Epithelial cell of proximal tubule (primary cell): Measurements from ENCODE around the gene FXR2. TPM values are rescaled to one million over a fixed set of nuclear protein-coding genes. Genes with fewer than 3 reads are reported as not detected.

ENCODE experiments used
- DNase-seq: peaks from one replicate; pipeline ENCODE4 v3.0.0-alpha.2; 2011; ENCODE audit warnings: low read depth
- H3K4me3 ChIP-seq: 2 replicates; pipeline ENCODE4 v1.5.1; 2011; ENCODE audit warnings: low read depth, mild to moderate bottlenecking, low read length
- total RNA-seq: library from RNA; depleted of rRNA; stranded (reverse); fragments of >200 nt; gene quantifications from 2 replicates; pipeline ENCODE4 v1.2.3, GENCODE V29; 2015
- TF ChIP-seq, protein P1 (sequence below): conservative IDR thresholded peaks from 2 replicates; pipeline ENCODE4 v1.5.1; 2012; ENCODE audit warnings: low read depth, mild to moderate bottlenecking, low read length

FXR2 gene
- total RNA-seq, 1 donor from 2014 or later = 49.9 TPM

DNA sequence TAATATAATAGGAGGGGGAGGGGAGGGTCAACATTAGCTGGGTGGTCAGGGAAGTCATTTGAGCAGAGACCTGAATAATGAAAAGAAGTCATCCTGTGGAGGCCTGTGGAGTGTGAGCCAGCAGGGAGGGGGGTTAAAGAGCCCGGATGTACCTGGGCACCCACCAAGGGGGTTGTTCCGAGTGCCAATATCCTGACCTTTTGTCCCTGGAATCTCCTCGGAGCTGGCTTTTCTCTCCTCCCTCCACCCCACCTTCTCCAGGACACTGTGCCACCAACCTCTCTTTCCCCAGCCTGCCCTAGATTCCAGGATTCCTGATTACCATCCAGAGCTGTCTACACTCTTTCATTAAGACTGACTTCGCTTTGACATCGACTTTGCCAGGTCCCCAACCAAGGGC lies 21.5 kb upstream of the FXR2 start:
- TF ChIP-seq, protein P1, sequence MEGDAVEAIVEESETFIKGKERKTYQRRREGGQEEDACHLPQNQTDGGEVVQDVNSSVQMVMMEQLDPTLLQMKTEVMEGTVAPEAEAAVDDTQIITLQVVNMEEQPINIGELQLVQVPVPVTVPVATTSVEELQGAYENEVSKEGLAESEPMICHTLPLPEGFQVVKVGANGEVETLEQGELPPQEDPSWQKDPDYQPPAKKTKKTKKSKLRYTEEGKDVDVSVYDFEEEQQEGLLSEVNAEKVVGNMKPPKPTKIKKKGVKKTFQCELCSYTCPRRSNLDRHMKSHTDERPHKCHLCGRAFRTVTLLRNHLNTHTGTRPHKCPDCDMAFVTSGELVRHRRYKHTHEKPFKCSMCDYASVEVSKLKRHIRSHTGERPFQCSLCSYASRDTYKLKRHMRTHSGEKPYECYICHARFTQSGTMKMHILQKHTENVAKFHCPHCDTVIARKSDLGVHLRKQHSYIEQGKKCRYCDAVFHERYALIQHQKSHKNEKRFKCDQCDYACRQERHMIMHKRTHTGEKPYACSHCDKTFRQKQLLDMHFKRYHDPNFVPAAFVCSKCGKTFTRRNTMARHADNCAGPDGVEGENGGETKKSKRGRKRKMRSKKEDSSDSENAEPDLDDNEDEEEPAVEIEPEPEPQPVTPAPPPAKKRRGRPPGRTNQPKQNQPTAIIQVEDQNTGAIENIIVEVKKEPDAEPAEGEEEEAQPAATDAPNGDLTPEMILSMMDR = no peak
- no peak overlapping the region for H3K4me3 ChIP-seq
- DNase-seq = no peak

DNA sequence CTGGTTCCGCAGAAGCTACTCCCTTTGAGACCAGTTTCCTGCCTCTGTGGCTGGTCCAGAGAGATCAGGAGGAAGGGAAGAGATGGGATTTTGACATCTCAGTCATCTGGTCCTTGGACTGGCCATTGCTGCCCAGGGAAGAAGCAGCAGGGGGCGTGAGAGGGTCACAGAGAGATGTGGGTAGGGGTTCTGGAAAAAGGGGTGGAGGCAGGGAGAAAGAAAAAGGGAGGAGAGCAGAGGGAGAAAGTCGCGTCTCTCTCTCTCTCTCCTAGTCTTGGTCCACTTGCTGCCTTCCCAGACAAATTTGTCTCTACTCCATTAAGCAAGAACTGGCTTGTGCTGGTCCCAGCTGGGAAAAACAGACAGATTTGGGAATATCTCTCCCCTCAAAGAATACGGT lies 19.7 kb upstream of the FXR2 start:
- TF ChIP-seq, protein P1 = peak; percentile 72
- no peak overlapping the region for H3K4me3 ChIP-seq
- DNase-seq = no peak

DNA sequence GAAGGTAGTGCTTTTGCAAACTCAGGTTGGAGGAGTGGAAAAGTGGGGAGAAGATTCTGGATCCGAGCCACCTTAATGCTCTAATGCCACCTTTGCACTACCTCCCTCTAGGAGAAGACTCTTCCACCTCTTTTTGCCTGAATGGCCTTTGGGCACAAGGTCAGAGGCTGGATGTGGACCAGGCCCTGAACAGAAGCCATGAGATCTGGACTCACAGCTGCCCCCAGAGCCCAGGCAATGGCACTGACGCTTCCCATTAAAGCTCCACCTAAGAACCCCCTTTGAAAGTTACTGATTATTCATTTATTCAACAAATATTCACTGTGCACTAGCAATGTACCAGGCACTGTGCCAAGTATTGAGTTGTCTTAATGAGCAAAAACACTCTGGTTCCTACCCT lies 18.4 kb upstream of the FXR2 start:
- no peak overlapping the region for H3K4me3 ChIP-seq
- TF ChIP-seq, protein P1 = no peak
- DNase-seq = no peak

DNA sequence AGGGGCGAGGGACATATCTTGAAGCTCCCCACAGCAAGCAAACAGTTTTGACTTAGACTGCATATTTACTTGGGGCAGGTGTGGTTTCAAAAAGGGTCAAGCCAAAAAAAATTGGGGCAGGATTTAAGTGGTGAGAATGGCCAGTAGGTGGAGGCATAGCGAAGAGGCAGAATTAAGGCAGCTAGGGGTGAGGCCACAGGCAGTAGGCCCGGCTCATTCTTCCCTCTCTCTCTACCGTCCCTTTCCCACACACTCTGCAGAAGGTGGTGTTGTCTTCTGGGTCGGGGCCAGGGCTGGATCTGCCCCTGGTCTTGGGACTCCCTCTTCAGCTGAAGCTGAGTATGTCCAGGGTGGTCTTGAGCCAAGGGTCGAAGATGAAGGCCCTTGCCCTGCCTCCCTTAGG lies 17.8 kb upstream of the FXR2 start:
- no peak for DNase-seq
- TF ChIP-seq, protein P1 = peak; percentile 67
- no peak overlapping the region for H3K4me3 ChIP-seq

DNA sequence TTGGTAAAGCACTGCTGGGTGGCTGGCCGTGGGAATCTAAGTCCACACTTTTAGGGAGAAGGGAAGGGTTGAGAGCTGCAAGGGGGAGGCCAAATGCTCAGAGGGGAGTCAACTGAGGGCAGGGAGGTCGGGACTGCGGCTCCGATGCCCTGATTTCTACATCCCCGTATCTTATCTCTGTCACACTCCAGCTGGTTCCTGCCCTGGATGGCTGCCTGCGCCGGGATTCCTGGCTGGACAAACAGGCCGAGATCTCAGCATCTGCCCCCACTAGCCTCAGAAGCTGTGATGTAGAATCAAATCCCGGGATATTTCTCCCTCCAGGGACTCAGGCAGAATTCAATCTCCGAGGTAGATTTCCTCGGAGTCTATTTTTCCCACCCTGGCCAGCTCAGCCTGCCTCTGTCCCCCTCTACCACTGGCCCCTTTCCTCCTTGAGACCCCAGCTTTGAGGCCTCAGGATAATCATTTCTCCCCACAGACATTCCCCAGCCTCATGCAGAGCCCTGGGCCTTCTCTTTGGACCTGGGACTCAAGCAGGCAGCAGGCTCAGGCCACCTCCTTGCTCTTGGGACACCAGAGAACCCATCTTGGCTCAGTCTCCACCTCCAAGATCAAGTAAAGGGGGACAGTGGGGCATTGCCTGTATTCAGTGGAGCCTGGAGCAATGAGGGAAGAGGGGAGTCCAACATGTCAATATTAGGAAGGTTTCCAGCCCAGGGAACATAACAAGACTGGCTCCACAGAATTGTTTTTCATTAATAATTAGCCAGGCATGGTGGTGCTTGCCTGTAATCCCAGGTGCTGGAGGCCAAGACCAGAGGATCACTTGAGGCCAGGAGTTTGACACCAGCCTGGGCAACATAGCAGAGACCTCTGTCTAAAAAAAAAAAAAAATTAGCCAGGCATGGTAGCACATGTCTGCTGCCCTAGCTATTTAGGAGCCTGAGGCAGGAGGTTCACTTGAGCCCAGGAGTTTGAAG lies 17.0 kb upstream of the FXR2 start:
- no peak overlapping the region for H3K4me3 ChIP-seq
- TF ChIP-seq, protein P1 = no peak
- DNase-seq = no peak

DNA sequence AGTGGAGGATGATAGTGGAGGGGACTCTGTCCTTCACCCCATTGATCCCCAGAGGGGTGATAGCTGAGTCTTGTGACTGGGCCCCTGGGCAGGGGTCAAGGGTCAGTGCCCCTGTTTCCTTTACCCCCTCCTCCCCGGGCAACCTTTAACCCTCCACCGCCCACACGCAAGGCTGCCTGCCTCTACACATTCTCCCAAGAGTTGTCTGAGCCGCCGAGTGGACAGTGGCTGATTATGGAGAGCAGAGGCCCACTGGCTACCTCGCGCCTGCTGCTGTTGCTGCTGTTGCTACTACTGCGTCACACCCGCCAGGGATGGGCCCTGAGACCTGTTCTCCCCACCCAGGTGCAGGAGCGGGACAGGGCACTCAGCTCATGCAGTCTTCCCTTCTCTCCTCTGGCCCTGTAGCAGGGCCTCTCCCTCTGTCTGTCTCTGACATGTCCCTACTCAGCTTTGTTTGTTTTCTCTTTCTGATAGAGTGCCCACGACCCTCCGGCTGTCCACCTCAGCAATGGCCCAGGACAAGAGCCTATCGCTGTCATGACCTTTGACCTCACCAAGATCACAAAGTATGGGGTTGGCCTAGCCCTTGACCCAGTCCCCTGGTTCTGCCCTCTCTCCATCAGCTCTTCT lies 15.4 kb upstream of the FXR2 start, which contains the start of gene SHBG:
Gene SHBG (plus strand): TSS at position 197 of the 633 bp plus-strand sequence. CDS start 38 bp downstream, at position 235.
- H3K4me3 ChIP-seq = no peak within 1 kb of the TSS
- TF ChIP-seq, protein P1 = no peak
- no peak for DNase-seq
